GM21723 (cell line): ENCODE data around the gene OR51E2.

Experiments used
- ATAC-seq: cut with Tn5 transposase; IDR thresholded peaks from one replicate; pipeline ENCODE4 v1.9.1; 2021; ENCODE audit warnings: mild to moderate bottlenecking, moderate library complexity; ENCODE audit not compliant: unreplicated experiment

The OR51E2 gene

DNA sequence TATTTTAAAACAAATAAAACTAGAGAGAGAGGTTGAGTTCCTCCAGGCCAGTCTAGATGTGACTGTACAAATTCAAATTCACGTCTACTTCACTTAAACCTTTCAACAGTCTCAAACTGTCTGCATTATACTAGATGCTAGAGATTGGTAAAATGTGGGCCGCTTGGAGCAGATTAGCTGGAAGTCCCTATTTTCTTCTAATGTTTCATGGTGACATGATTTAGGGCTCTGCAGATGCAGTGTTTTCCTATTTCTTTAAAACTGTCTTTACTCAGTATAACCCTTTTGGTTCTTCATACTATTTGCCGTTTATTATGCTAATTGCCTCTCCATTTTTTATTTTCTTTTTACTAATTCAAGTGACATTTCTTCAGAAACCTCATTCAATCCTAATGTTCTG is 33.5 kb downstream of the OR51E2 start:
- ATAC-seq, result no peak

DNA sequence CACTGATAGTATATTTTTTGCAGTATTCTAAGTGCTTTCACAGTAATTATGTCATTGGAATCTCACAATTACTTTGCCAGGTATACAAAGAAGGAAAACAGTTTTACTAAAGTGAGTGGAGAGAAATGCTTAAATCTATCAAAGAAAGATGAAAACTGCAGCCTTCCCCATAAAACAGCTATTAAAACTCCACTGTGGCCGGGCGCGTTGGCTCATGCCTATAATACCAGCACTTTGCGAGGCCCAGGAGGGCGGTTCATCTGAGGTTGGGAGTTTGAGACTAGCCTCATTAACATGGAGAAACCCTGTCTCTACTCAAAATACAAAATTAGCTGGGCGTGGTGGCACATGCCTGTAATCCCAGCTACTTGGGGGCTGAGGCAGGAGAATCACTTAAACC is 34.8 kb downstream of the OR51E2 start:
- no peak for ATAC-seq

DNA sequence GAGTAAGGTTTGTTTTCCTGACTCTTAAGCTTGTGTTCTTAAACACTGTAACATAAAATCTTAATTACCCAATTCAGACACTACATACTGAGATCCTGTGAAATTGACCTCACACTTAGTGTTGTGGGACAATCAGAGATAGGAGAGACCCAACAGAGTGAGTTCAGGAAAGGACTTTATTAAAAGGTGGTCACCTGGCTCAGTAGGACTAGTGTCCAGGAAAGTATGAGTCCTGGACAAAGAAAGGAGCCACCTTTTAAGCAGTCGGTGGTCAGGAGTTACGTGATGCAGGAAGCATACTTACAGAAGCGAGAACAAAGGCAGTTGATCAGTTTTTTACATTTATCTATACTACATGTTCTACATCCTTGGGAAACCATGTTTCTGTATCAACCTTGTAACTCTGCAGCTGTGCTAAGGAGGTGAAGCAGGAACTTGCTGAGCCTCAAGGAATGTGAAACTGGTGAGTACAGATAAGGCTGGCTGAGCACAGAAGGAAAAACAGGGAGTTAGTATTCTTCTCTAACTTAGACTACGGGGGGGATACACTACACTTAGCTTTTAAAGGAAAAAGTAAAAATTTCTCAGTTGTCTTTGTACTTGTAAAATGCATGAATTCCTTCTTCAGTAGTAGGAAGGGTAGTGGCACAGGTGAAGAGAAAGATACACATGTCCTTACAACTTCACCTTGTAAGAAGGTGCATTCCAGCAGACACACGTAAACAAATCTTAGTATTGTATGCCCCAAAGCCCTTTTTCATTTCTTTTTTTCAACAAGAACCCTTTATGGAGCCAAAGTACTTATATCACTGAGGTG is 38.8 kb downstream of the OR51E2 start:
- no peak for ATAC-seq

DNA sequence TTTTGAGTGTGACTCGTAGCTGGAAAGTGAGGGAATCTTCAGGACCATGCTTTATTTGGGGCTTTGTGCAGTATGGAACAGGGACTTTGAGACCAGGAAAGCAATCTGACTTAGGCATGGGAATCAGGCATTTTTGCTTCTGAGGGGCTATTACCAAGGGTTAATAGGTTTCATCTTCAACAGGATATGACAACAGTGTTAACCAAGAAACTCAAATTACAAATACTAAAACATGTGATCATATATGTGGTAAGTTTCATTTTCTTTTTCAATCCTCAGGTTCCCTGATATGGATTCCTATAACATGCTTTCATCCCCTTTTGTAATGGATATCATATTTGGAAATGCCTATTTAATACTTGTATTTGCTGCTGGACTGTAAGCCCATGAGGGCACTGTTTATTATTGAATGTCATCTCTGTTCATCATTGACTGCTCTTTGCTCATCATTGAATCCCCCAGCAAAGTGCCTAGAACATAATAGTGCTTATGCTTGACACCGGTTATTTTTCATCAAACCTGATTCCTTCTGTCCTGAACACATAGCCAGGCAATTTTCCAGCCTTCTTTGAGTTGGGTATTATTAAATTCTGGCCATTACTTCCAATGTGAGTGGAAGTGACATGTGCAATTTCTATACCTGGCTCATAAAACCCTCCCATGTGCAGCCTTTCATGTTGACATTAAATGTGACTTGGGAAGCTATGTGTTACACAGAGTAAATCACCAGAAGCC is 42.9 kb downstream of the OR51E2 start:
- ATAC-seq, result no peak

DNA sequence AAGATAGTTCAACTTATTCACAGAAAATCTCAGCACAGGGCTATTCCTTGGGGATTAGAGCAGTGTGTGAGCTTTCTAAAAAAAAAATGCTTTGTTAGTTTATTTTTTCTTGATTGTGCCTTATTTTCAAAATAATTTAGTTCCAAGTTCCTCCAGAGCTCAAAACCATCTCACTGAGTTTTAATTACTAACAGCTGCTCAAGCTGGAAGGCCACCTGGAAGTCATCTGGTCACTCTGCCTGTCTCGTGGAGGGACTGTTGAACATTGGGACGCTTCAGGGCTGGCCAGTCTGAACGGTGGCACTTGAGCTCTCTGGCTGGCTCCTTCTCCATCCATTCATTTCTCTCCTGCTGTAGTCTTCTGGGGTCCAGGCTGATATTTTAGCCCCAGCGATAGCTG is 49.9 kb downstream of the OR51E2 start:
- ATAC-seq, result no peak

DNA sequence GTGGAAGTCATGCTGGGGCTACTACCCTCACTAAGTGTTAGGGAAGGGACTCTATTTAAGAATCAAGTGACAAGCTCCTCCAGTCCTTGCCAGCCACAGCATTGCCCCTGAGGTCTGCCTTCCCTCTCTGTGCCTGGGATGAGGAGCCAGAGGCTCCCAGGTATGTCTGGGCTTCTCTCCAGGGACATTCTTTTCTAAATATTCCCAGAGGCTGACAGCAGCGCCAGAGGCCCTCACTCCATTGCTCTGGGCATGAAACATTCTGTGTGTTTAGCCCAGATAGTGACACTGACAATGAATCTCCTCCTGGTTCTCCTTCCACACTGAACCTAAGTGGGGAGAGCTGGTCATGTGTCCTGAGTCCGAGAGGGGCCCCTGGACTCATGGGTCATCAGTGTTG is 51.7 kb downstream of the OR51E2 start:
- no peak for ATAC-seq

DNA sequence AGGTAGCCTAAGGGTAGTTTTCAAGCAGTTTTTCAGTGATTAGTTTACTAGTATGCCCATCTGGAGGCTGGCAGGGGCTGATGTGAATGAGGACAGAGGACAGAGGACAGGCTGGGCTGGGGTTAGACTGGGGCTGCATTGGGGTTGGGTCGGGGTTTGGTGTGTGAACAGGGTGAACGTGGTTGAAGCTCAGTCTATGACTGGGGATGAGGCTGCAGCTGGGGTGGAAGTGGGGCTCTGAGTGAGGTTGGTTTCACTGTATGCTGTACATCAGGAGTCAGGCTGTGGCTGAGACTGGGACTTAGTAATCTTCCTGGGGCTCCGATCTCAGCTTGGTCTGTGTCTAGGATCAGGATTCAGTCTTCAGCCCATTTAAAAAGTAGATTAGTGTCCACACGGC is 53.4 kb downstream of the OR51E2 start:
- ATAC-seq, result no peak

DNA sequence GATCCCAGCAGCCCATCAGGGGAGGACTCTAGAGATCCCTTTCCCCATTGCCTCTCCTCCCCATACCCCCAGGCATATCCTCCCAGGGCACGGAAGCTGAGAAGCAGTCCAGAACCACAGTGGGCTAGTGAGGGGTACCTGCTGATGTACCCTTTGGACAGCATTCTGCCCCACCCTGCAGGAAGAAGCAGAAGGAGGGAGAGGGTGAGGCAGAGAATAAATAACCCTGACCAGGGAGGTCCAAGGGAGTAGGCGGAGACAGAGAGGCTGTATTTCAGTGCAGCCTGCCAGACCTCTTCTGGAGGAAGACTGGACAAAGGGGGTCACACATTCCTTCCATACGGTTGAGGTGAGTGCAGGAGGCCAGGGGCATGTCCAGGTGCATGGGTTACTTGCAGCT is 54.0 kb downstream of the OR51E2 start, which contains the start of gene OR51E1:
Gene OR51E1 (plus strand): TSS at position 301 of the 400 bp plus-strand sequence. CDS start 8,545 bp downstream, outside the sequence.
- no peak for ATAC-seq

DNA sequence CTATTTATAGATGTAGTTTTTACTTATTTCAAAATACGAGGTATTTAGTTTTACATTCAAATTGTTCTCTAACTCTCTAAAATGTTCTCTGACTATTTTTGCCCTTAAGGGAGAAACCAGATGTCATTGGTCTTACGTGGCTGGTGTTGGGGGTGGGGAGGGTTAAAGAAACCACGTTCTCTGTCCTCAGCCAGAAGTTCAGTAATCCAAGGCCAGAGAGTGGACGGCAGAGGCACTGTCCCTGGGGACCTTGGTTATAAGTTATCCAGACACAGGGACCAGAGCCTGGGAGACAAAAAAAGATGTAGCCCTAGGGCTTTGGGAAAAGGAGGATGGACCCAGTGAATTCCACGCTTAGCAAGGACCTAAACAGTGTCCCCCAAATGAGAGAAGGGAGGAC is 54.6 kb downstream of the OR51E2 start:
- no peak for ATAC-seq

DNA sequence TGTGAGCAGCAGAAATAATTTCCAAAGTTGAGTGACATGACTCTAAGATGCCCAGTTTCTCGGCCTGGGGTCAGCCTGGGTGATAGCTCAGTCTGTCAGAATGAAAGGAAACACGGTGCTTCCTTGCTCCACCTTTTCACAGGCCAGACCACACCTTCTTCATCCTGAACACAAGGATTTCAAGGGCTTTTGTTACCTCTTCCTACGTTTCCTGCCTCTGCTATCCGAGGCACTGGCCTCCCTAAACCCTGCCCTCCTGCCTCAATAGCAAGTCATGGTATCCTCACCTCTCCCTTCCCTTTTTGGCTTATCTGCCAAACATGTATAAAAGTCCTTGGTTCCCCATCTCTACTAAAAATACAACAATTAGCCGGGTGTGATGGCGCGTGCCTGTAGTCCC is 55.6 kb downstream of the OR51E2 start:
- ATAC-seq, result no peak

DNA sequence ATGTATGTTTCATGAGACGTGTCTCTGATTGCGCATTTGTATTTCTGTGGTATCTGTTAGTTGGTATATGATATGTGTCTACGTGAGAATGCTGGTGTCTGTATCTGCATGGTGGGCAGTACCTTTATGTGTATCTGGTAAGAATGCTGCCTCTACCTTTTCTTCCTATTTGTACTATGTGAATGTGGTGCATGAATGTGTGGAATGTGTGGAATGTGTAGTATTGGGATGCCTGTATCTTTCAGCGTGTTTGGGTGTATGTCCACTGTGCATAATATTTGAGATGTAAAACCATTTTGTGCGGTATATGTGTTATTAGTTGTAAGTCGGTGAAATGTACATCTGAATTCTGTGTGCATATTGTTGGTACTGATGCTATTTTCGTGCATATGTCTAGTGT is 56.2 kb downstream of the OR51E2 start:
- no peak for ATAC-seq

DNA sequence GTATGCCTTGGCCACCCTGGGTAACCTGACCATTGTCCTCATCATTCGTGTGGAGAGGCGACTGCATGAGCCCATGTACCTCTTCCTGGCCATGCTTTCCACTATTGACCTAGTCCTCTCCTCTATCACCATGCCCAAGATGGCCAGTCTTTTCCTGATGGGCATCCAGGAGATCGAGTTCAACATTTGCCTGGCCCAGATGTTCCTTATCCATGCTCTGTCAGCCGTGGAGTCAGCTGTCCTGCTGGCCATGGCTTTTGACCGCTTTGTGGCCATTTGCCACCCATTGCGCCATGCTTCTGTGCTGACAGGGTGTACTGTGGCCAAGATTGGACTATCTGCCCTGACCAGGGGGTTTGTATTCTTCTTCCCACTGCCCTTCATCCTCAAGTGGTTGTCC is 57.7 kb downstream of the OR51E2 start:
- ATAC-seq, result no peak

DNA sequence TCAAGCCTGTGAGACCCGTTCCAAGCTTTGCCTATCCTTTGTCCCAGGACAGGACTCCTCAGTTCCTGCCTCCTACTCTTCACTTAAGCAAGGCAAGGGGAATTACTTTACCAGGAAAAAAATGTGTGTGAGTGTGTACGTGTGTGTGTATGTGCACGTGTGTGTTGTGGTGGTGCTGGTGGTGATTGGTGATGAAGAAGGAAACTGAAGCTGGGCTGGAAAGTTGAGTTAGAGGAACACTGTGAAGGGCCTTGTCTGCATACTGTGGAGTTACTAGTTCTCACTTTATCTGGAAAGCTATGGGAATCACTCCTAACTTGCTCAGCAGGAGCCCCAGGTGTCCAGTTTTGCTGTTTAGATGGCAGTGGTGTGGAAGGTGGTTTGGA is 60.0 kb downstream of the OR51E2 start:
- ATAC-seq, result no peak

DNA sequence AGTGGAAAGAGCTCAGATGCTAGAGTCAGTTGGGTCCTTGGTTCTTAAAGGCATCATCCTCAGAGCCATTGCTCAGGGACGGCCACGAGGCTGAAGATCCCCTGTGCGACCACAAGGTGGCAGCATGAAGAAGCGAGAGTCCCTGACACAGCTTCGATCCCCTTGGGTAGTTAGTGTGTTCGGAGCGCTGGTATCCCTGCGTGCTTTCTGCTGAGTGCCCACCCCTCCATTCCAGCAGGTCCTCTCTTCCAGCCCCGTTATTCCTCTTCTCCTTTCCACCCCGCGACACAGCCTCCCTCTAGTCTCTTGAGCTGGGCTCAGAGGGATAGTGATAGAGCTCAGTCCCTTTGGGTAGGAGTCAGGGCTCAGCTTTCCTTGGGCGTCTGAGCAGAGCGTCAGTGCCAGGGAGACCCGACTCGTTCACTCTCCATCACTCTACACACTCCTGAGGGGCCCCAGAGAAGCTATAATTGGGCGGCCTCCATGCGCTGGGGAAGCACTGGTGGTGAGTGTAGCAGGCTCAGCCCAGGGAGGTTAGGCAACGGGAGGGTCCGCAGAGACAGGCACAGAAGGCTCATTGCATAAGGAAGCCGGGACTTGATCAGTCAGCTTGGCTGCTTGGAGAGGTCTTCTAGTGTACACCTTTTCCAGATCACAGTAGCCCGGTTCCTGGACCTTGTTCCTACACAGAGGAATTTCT is 60.5 kb downstream of the OR51E2 start, which contains the start of gene OR51D1:
Gene OR51D1 (plus strand): TSS at position 516 of the 700 bp plus-strand sequence. CDS start 2,314 bp downstream, outside the sequence.
- ATAC-seq, result peak; percentile 94

DNA sequence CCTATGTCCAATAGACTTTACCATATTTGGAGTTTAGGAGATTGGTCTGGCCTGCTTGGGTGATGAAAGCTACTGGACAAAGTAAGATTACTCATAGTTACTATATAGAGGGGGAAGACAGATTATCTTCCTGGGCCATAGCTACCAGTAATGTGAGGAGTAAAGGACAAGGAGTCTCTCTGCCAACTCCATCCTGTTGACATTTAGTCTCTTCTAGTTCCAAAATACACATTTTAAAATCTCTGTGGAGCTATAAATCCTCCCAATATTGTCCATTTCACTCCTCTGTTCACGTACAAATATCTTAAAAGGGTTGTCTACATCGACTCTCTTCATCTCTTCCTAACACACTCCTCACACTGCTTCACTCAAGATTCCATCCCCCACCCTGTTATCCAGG is 61.5 kb downstream of the OR51E2 start:
- no peak for ATAC-seq
